ENCODE results near the gene PTGR3.

DNA sequence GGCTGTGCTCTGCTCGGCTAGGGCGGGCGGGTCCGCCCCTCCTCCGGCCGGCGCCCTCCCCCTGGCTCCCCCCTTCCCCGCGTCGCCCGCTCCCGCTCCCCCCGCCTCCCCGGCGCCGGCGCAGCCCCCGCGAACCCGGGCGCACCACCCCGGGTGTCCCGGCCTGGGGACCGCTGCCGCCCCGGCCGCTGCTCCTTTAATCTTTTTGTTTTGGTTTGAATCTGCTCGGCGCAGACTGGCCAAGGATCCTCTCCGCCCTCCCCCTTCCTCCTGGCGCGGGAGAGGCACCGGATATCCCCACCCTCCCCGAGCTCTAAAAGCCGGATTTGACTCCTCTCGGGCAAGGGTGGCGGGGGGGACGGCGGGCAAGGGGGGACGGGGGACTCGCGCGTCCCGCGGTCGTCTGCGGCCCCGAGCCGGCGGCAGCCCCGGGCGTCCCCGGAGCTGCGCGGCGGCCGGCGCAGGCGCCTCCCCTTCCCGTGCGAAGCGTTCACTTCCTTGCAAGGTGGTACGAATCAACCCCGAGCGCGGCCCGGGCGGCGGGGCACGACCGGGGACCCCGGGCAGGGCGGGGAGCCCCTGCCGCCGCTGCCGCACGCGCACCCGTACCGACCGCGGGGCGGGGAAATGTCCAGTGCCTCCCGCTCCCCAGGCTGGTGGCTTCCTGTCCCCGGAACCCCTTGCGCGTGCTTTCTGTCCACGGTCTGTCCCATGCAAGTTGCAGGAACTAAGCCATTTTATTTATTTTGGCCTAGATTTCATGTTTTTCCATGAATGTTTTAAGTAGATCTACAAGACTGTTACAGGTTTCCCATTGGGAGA is at the start of gene PTGR3:
- TF ChIP-seq EZH2 (IDR thresholded peaks at IDR 0.05; ENCODE audit: borderline replicate concordance, low read depth, low read length, severe bottlenecking): no peak
- TF ChIP-seq, protein P1, sequence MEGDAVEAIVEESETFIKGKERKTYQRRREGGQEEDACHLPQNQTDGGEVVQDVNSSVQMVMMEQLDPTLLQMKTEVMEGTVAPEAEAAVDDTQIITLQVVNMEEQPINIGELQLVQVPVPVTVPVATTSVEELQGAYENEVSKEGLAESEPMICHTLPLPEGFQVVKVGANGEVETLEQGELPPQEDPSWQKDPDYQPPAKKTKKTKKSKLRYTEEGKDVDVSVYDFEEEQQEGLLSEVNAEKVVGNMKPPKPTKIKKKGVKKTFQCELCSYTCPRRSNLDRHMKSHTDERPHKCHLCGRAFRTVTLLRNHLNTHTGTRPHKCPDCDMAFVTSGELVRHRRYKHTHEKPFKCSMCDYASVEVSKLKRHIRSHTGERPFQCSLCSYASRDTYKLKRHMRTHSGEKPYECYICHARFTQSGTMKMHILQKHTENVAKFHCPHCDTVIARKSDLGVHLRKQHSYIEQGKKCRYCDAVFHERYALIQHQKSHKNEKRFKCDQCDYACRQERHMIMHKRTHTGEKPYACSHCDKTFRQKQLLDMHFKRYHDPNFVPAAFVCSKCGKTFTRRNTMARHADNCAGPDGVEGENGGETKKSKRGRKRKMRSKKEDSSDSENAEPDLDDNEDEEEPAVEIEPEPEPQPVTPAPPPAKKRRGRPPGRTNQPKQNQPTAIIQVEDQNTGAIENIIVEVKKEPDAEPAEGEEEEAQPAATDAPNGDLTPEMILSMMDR (IDR thresholded peaks at IDR 0.05; ENCODE audit: borderline replicate concordance, extremely low read depth, low read length, poor library complexity, severe bottlenecking): no peak
